Adrenal gland (tissue), 12 donors: ENCODE data around the gene RNF4. TPM values are rescaled to one million over a fixed set of nuclear protein-coding genes. Genes with fewer than 3 reads are reported as not detected.

ENCODE experiments used
- DNase-seq, 7 donors: peaks; one replicate each; pipeline ENCODE4 v3.0.0-alpha.2; 2019 to 2020
- H3K27ac ChIP-seq, 5 donors: fragments of 200-600 bp; sonication (generic) in 4 of 5; 1 replicate in 3 of 5; 2 replicates in 2 of 5; pipeline versions ENCODE4 v1.5.1 to v1.8.0; 2016 to 2020; ENCODE audit warnings: mild to moderate bottlenecking in 1 of 5
- H3K27me3 ChIP-seq: fragments of 200-600 bp; 2 replicates; pipeline ENCODE4 v1.8.0; 2021
- H3K36me3 ChIP-seq, 2 donors: fragments of 200-600 bp; replicated peaks in 1 of 2; 1 replicate in 1 of 2; 2 replicates in 1 of 2; pipeline versions ENCODE4 v1.5.1 to v1.8.0; 2018 to 2022
- H3K4me1 ChIP-seq, 2 donors: fragments of 200-600 bp; replicated peaks in 1 of 2; 1 replicate in 1 of 2; 2 replicates in 1 of 2; pipeline versions ENCODE4 v1.5.1 to v1.8.0; 2018 to 2021
- H3K4me3 ChIP-seq, 4 donors: fragments of 200-600 bp; sonication (generic) in 3 of 4; one replicate each; pipeline ENCODE4 v1.5.1; 2016 to 2018
- H3K9me3 ChIP-seq, 3 donors: fragments of 200-600 bp; sonication (generic) in 1 of 3; replicated peaks in 1 of 3; 1 replicate in 2 of 3; 2 replicates in 1 of 3; pipeline versions ENCODE4 v1.5.1 to v1.8.0; 2016 to 2021
- POLR2A ChIP-seq, 2 donors: fragments of 450-650 bp; IDR thresholded peaks; one replicate each; pipeline ENCODE4 v1.6.1; 2017; ENCODE audit warnings: antibody characterized with exemption in 2 of 2, mild to moderate bottlenecking in 2 of 2, moderate library complexity in 1 of 2
- WGBS, 4 donors: extraction: QIAGEN DNeasy Blood & Tissue Kit in 2 of 4; methylation state at CpG; one replicate each; pipeline versions ENCODE4 v1.1.5 to v1.1.7; 2013 to 2017; 5-methylcytosine and 5-hydroxymethylcytosine counted together
- intact Hi-C, 2 donors: fragments of 100-400 bp; cut with DNase I; formaldehyde crosslinking; loops; one replicate each; pipeline versions ENCODE4 v1.14.1 to v1.15.0; 2022 to 2023
- polyA plus RNA-seq, 3 donors: library from polyadenylated mRNA; stranded (reverse); fragments of 200-250 nt in 2 of 3; fragments of 350-450 nt in 1 of 3; fragmentation: Illumina TruSeq in 1 of 3; extraction: RNeasy Lipid Tissue Mini Kit (QIAGEN cat#74804) in 1 of 3; gene quantifications; one replicate each; pipeline ENCODE4 v1.2.3, GENCODE V29; 2013 to 2014
- total RNA-seq, 9 donors: library from RNA; depleted of rRNA in 4 of 9; stranded (reverse); fragments of >200 nt in 4 of 9; fragments of 120-200 nt in 1 of 9; fragmentation: NEBNext Ultra II Directional in 1 of 9; extraction: Animal tissue kit (Norgen Biotek cat#: 25700) in 1 of 9; gene quantifications; one replicate each; pipeline versions ENCODE4 v1.1.0 to v1.2.4, GENCODE V29; 2013 to 2023
- TF ChIP-seq, protein P1 (sequence below), 6 experiments: fragments of 450-650 bp in 4 of 6; fragments of 200-600 bp in 2 of 6; sonication (generic) in 1 of 6; IDR thresholded peaks; 1 replicate in 5 of 6; 2 replicates in 1 of 6; pipeline versions ENCODE4 v1.5.1 to v1.8.0; 2016 to 2021; ENCODE audit warnings: antibody characterized with exemption in 6 of 6, mild to moderate bottlenecking in 2 of 6, moderate library complexity in 1 of 6
- donor health status: healthy with polysubstance abuse.
- donor health status: Bipolar disorder and iron deficiency.
- donor health status: DM: yes; HTN: yes; CAD: no.
- donor health status: DM: no; HTN: no; CAD: no.
- donor health status: DM: no; HTN: no; CAD: no.
- donor health status: DM: yes; HTN: yes; CAD: no.

The RNF4 gene
- total and polyA plus RNA-seq, 12 donors: 14.5 to 84.1 (median 49.9) TPM

DNA sequence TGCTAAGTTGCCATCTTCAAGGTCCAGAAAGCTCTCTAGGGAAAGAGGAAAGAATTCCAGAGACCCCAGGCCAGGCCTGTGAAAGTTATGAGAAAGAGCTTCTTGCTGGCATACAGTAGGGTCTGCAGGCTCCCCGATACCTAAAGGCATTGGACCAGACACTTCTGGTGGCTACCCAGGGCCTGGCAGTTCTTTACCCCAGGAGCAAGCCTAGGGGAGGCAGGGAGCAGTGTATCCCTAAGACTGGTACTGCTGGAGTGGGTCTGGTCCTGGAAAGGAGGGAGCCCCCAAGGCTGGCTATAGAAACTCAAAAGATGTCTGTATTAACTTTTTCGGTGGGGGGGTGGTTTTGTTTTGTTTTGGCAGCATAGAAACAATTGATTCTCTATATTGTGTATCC is 47.7 kb downstream of the RNF4 start:
- peak overlapping the region in 1 of 5 donors; percentile 5 for H3K27ac ChIP-seq
- peaks cover 0 to 37% of the 10 kb centered on the region in 2 donors for H3K36me3 ChIP-seq

GRCh38 chr4:2526559-2526958 is 57.7 kb downstream of the RNF4 start:
- Histone ChIP-seq H3K36me3 (no peaks in the 10 kb centered on the region), H3K27ac (no peak overlapping the region), H3K4me1 (no peaks in the 10 kb centered on the region), H3K4me3 (no peak overlapping the region), H3K9me3 (no peaks in the 10 kb centered on the region), H3K27me3 (no peaks in the 10 kb centered on the region)
- no peak for DNase-seq
- TF ChIP-seq, protein P1, sequence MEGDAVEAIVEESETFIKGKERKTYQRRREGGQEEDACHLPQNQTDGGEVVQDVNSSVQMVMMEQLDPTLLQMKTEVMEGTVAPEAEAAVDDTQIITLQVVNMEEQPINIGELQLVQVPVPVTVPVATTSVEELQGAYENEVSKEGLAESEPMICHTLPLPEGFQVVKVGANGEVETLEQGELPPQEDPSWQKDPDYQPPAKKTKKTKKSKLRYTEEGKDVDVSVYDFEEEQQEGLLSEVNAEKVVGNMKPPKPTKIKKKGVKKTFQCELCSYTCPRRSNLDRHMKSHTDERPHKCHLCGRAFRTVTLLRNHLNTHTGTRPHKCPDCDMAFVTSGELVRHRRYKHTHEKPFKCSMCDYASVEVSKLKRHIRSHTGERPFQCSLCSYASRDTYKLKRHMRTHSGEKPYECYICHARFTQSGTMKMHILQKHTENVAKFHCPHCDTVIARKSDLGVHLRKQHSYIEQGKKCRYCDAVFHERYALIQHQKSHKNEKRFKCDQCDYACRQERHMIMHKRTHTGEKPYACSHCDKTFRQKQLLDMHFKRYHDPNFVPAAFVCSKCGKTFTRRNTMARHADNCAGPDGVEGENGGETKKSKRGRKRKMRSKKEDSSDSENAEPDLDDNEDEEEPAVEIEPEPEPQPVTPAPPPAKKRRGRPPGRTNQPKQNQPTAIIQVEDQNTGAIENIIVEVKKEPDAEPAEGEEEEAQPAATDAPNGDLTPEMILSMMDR (IDR thresholded peaks at IDR 0.05): no peak
- TF ChIP-seq POLR2A (IDR thresholded peaks at IDR 0.05): no peak
- intact Hi-C loops: no loop called here
- WGBS, 4 donors: 90 to 95% (median 93%) methylated on average over 8 to 9 of the region's 9 CpGs

More for the DNA sequence above, 47.7 kb downstream of the RNF4 start:
- WGBS, 4 donors: 90 to 95% (median 92%) methylated on average over 1 to 2 of the region's 2 CpGs
- TF ChIP-seq, protein P1 (IDR thresholded peaks at IDR 0.05): no peak
- no peak for TF ChIP-seq POLR2A (IDR thresholded peaks at IDR 0.05)
- no peak for DNase-seq
- H3K4me3 ChIP-seq: no peak overlapping the region
- no peaks in the 10 kb centered on the region for H3K4me1 ChIP-seq
- no peaks in the 10 kb centered on the region for H3K27me3 ChIP-seq
- intact Hi-C loops: no loop called here
- no peaks in the 10 kb centered on the region for H3K9me3 ChIP-seq

DNA sequence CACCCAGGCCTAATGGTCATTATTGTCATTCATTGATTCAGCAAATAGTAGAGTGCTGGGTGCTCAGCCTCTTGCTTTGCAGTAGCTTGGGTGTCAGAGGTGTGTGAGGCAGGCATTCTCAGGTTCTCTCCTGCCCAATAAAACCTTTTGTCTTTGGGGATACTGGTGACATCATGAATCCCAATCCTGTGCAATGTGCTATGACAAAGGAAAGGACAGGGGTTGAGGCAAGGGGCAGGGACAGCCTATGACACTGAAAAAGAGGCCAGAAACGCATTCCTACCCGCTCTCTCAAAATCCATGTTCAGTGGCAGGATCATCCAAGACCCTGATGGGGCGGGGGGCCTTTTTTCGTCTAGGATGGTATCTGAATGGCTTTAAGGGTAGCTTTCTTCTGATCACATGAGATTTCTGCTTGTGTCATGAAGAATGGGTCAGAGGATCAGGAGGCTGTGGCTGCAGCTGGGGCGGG is 66.0 kb downstream of the RNF4 start:
- intact Hi-C loops: loop anchor here in 1 of 2 donors (10.0 kb wide), 1 partner anchor 60 kb away; no protein-coding TSS in a partner anchor
- Histone ChIP-seq H3K36me3 (no peaks in the 10 kb centered on the region), H3K27me3 (no peaks in the 10 kb centered on the region), H3K27ac (peak overlapping the region in 4 of 5 donors; percentile 6 to 100 (median 82)), H3K4me3 (peak overlapping the region in 1 of 4 donors; percentile 99), H3K9me3 (no peaks in the 10 kb centered on the region), H3K4me1 (peaks cover 22 to 23% of the 10 kb centered on the region in 2 donors)
- no peak for DNase-seq
- TF ChIP-seq, protein P1 (IDR thresholded peaks at IDR 0.05): no peak
- no peak for TF ChIP-seq POLR2A (IDR thresholded peaks at IDR 0.05)
- 66 to 70% (median 68%) methylated on average over 4 to 5 of the region's 5 CpGs for WGBS, 4 donors

DNA sequence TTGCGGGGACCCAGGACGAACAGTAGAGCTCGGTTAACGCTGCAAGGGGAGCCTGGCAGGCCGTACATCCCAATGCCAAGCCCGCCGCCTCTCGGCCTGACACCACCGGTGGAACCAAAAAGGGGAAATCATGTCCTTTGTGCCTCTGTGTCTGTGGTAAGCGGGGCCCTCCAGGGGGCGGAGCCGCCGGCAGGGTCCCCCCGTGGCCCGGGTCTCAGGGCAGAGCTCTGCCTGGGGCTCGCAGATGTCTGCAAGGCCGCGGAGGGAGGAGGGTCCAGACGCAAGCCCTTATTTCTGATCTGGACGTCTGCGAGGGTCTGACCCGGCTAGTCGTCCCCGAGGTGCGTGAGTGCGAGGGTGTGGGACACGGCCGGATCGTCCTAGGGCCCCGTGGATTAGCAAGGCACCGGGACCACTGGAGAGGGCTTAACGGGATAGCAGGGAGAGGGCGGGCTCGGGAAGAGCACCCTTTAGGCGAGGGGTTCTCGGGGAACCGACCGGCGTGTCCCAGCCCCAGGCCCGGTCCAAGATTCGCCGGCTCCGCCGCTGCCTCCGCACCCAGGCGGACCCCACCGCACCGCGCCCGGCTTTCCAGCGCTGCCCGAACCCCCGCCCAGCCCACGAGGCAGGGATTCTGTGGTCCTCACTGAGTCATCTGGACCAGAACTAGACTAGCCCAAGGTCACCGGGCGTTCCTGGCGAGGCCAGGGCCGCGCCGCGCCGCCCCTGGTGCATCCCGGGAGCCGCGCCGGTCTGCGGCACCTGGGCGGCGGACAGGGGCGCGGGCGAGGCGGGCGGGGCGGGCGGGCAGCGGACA is 66.7 kb downstream of the RNF4 start:
- DNase-seq: peak; percentile 84 to 91 (median 88)
- H3K27me3 ChIP-seq: no peaks in the 10 kb centered on the region
- H3K9me3 ChIP-seq: no peaks in the 10 kb centered on the region
- peak in 1 of 2 donors; percentile 48 for TF ChIP-seq POLR2A (IDR thresholded peaks at IDR 0.05)
- TF ChIP-seq, protein P1 (IDR thresholded peaks at IDR 0.05): peak in 1 of 6 experiments; percentile 2
- H3K36me3 ChIP-seq: no peaks in the 10 kb centered on the region
- intact Hi-C loops: loop anchor here in 1 of 2 donors (10.0 kb wide), 1 partner anchor 61 kb away; no protein-coding TSS in a partner anchor
- WGBS, 4 donors: 4 to 9% (median 6%) methylated on average over 11 to 77 of the region's 77 CpGs
- peak overlapping the region; percentile 6 to 100 (median 84) for H3K27ac ChIP-seq
- H3K4me3 ChIP-seq: peak overlapping the region; percentile 29 to 99 (median 43)
- H3K4me1 ChIP-seq: peaks cover 22 to 23% of the 10 kb centered on the region in 2 donors
